Progenitor cell of endocrine pancreas (in vitro differentiated cells): ENCODE results near the gene SLC50A1. TPM values are rescaled to one million over a fixed set of nuclear protein-coding genes. Genes with fewer than 3 reads are reported as not detected.

Experiments
- DNase-seq: peaks from one replicate; pipeline ENCODE4 v3.0.0; 2021; ENCODE audit warnings: low spot score; ENCODE audit not compliant: unreplicated experiment
- H3K27ac Mint-ChIP-seq: 2 replicates; pipeline ENCODE4 v1.8.0; 2021; ENCODE audit warnings: mild to moderate bottlenecking, moderate library complexity, mixed read lengths
- H3K27me3 Mint-ChIP-seq: 2 replicates; pipeline ENCODE4 v1.8.0; 2021; ENCODE audit warnings: mixed read lengths
- H3K36me3 Mint-ChIP-seq: 2 replicates; pipeline ENCODE4 v1.8.0; 2022; ENCODE audit warnings: mixed read lengths; ENCODE audit not compliant: insufficient read depth
- H3K4me1 Mint-ChIP-seq: 2 replicates; pipeline ENCODE4 v1.8.0; 2021; ENCODE audit warnings: low read depth, mixed read lengths
- H3K4me3 Mint-ChIP-seq: 2 replicates; pipeline ENCODE4 v1.8.0; 2021; ENCODE audit warnings: low read depth, mild to moderate bottlenecking, moderate library complexity, mixed read lengths
- H3K9me3 Mint-ChIP-seq: 2 replicates; pipeline ENCODE4 v1.8.0; 2021; ENCODE audit warnings: low read depth, mixed read lengths
- long read RNA-seq: library from polyadenylated mRNA; unstranded; transcript quantifications from one replicate; pipeline ENCODE4 v2.0.0, GENCODE V29; 2020
- total RNA-seq: library from RNA; stranded (reverse); gene quantifications from 2 replicates; pipeline ENCODE4 v1.2.1, GENCODE V29; 2021
- TF ChIP-seq, protein P1 (sequence below): fragments of 200-600 bp; sonication (generic); IDR thresholded peaks from one replicate; pipeline ENCODE4 v1.5.0; 2021; ENCODE audit warnings: antibody characterized with exemption, mild to moderate bottlenecking; ENCODE audit not compliant: unreplicated experiment

SLC50A1 gene, protein sequence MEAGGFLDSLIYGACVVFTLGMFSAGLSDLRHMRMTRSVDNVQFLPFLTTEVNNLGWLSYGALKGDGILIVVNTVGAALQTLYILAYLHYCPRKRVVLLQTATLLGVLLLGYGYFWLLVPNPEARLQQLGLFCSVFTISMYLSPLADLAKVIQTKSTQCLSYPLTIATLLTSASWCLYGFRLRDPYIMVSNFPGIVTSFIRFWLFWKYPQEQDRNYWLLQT
- 33.3 and 35.5 TPM in 2 replicates for total RNA-seq
- long read RNA-seq, transcript SLC50A1-203 (6 exons, 1,300 nt), result major isoform, 17 of 40 reads
- long read RNA-seq, transcript SLC50A1-202 (5 exons, 1,218 nt), result minor isoform, 8 of 40 reads
- long read RNA-seq, partial matches to known transcripts, result 9 of 40 reads
- long read RNA-seq, other reads (novel, unspliced or antisense), result 3 of 40 reads

GRCh38 chr1:155135415-155136028 lies at the start of gene SLC50A1:
Gene SLC50A1 (plus strand): TSS chr1:155135852. CDS start chr1:155135912, 60 bp downstream.
- H3K36me3 Mint-ChIP-seq, result peaks cover 11% of the 10 kb centered on the region
- peak within 1 kb of the TSS; percentile 99 for H3K27ac Mint-ChIP-seq
- H3K4me1 Mint-ChIP-seq, result peaks cover 28% of the 10 kb centered on the region

GRCh38 chr1:155086128-155086741 lies 49.4 kb upstream of the SLC50A1 start:
- H3K9me3 Mint-ChIP-seq, result no peaks in the 10 kb centered on the region
- H3K27me3 Mint-ChIP-seq, result peaks cover 39% of the 10 kb centered on the region
- peak; percentile 84 for DNase-seq
- H3K27ac Mint-ChIP-seq, result no peak overlapping the region
- H3K4me1 Mint-ChIP-seq, result peaks cover 21% of the 10 kb centered on the region
- TF ChIP-seq, protein P1, sequence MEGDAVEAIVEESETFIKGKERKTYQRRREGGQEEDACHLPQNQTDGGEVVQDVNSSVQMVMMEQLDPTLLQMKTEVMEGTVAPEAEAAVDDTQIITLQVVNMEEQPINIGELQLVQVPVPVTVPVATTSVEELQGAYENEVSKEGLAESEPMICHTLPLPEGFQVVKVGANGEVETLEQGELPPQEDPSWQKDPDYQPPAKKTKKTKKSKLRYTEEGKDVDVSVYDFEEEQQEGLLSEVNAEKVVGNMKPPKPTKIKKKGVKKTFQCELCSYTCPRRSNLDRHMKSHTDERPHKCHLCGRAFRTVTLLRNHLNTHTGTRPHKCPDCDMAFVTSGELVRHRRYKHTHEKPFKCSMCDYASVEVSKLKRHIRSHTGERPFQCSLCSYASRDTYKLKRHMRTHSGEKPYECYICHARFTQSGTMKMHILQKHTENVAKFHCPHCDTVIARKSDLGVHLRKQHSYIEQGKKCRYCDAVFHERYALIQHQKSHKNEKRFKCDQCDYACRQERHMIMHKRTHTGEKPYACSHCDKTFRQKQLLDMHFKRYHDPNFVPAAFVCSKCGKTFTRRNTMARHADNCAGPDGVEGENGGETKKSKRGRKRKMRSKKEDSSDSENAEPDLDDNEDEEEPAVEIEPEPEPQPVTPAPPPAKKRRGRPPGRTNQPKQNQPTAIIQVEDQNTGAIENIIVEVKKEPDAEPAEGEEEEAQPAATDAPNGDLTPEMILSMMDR, result peak; percentile 98
- peak overlapping the region; percentile 50 for H3K4me3 Mint-ChIP-seq
- H3K36me3 Mint-ChIP-seq, result peaks cover 1% of the 10 kb centered on the region

More at GRCh38 chr1:155135415-155136028, at the start of gene SLC50A1:
- Mint-ChIP-seq H3K4me3 (peak within 1 kb of the TSS; percentile 97), H3K9me3 (no peaks in the 10 kb centered on the region), H3K27me3 (no peaks in the 10 kb centered on the region)
- TF ChIP-seq, protein P1, result no peak
- peak; percentile 97 for DNase-seq

DNA sequence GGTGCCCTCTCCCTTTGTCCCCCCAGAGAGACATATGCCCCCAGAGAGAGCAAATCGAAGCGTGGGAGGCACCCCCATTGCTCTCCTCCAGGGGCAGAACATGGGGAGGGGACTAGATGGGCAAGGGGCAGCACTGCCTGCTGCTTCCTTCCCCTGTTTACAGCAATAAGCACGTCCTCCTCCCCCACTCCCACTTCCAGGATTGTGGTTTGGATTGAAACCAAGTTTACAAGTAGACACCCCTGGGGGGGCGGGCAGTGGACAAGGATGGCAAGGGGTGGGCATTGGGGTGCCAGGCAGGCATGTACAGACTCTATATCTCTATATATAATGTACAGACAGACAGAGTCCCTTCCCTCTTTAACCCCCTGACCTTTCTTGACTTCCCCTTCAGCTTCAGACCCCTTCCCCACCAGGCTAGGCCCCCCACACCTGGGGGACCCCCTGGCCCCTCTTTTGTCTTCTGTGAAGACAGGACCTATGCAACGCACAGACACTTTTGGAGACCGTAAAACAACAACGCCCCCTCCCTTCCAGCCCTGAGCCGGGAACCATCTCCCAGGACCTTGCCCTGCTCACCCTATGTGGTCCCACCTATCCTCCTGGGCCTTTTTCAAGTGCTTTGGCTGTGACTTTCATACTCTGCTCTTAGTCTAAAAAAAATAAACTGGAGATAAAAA lies 48.7 kb upstream of the SLC50A1 start:
- Mint-ChIP-seq H3K4me1 (peaks cover 18% of the 10 kb centered on the region), H3K4me3 (peak overlapping the region; percentile 44), H3K27me3 (peaks cover 36% of the 10 kb centered on the region), H3K9me3 (no peaks in the 10 kb centered on the region), H3K27ac (no peak overlapping the region), H3K36me3 (peaks cover 1% of the 10 kb centered on the region)
- TF ChIP-seq, protein P1, result no peak
- DNase-seq, result no peak

DNA sequence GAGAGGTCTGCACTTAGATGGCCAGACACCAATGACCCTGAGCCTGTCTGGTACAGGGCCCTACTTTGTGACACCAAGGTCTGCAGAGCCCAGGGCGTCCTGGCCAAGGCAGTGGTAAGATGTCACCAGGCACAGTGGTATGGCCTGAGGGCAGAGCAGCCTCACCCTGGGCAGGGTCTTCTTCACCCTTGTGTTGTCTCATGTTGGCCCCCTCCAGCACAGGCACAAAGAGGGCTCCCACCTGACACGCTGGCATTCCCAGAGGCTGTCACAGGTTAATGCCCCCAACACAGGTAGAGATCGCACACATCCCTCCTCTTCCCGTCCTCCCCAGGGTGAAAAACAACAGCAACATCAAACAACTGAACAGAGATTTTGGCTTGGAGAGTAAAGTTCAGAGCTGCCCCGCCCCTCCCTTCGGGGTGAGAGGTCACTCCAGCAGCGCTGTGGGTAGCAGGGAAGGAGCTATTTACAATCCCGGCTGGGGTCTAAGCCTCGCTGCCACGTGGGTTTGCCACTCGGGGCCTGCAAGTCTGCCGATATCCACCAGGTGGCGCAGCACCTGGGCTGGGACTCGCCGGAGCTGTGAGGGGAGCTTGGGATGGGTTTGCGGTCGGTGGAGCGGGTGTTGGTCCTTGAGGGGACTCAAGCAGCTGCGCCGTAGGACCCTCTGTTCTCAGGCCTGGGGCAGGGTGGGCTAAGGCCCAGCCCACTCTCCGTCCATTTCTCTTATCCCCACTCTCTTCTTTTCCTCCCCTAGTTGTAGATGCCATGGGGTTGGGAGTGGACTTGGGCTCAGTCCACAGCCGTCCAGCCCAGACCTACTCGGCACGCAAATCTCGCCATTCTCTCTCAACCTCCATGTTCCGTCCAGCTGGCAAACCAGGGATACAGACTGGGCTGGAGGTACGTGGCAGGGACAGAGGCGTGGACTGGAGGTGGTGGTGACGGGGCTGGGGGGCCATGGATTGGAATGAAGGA lies 44.3 kb upstream of the SLC50A1 start:
- H3K27me3 Mint-ChIP-seq, result peaks cover 44% of the 10 kb centered on the region
- peaks cover 1% of the 10 kb centered on the region for H3K36me3 Mint-ChIP-seq
- peak; percentile 92 for DNase-seq
- no peak overlapping the region for H3K27ac Mint-ChIP-seq
- H3K4me3 Mint-ChIP-seq, result no peak overlapping the region
- TF ChIP-seq, protein P1, result peak; percentile 99
- H3K9me3 Mint-ChIP-seq, result no peaks in the 10 kb centered on the region
- H3K4me1 Mint-ChIP-seq, result peaks cover 3% of the 10 kb centered on the region
